ENCODE data around the gene BMP6. TPM values are rescaled to one million over a fixed set of nuclear protein-coding genes. Genes with fewer than 3 reads are reported as not detected.

The BMP6 gene
- total RNA-seq, 4 donors from 2014 or later = 0.57 to 2.9 (median 1.1) TPM

DNA sequence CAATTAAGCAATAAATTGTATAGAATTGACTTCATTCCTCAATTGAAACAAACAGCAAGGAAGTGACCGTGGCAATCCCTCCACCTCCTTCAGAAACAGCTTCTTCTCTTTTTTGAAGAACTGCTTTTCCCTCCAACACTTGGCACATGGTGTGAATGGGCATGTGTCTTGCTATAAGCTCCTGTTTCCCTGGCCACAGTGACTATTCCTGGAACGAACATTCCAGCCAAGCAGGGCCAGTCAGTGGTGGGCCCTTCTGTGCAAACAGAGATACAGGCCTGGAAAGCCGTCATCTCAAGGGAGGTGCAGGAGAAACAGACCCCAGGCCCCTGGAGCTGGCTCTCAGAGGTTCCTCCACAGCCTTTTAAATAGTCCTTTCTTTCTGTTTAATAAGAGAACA lies 177.8 kb downstream of the BMP6 start:
- H3K4me3 ChIP-seq = no peak overlapping the region
- no peak for TF ChIP-seq CTCF (IDR thresholded peaks at IDR 0.05)
- H3K27me3 ChIP-seq = no peaks in the 10 kb centered on the region
- DNase-seq = no peak
- H3K4me1 ChIP-seq = peaks cover 11 to 41% (median 21%) of the 10 kb centered on the region in 3 donors
- no peak overlapping the region for H3K27ac ChIP-seq
- intact Hi-C loops (cut with DNase I) = no loop called here
- WGBS, 2 donors = 75 to 93% methylated on average over 3 of the region's 3 CpGs
- H3K9me3 ChIP-seq = no peaks in the 10 kb centered on the region
- peaks cover 14 to 62% (median 16%) of the 10 kb centered on the region in 3 donors for H3K36me3 ChIP-seq

GRCh38 chr6:7904654-7905319 lies 178.9 kb downstream of the BMP6 start:
- no peak overlapping the region for H3K4me3 ChIP-seq
- H3K27me3 ChIP-seq = no peaks in the 10 kb centered on the region
- TF ChIP-seq CTCF (IDR thresholded peaks at IDR 0.05) (no peak), POLR2A (IDR thresholded peaks at IDR 0.05) (no peak)
- peaks cover 16 to 52% (median 30%) of the 10 kb centered on the region in 3 donors for H3K4me1 ChIP-seq
- intact Hi-C loops (cut with DNase I) = no loop called here
- DNase-seq = no peak
- H3K36me3 ChIP-seq = peaks cover 11 to 51% (median 11%) of the 10 kb centered on the region in 3 donors
- H3K27ac ChIP-seq = no peak overlapping the region
- no peaks in the 10 kb centered on the region for H3K9me3 ChIP-seq
- WGBS, 2 donors = 67 to 88% methylated on average over 4 to 5 of the region's 5 CpGs

DNA sequence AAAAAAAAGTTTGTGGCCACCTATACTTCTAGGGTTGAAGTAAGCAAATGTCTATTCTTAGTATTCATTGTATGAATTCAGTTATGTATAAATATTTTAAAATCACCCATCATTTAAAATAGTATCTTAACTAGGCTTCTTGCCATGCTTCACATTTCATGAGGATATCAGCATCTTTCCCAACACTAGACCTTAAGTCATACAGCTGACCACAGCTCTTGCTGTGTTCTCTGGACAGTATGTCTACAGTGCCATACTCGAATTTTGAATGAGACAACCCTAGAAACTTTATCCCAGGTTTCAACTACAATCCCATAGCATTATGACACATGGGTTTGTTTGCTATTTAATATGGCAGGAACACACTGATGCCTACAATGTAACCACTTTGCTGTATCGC lies 179.5 kb downstream of the BMP6 start:
- Histone ChIP-seq H3K36me3 (peaks cover 11 to 44% (median 11%) of the 10 kb centered on the region in 3 donors), H3K9me3 (no peaks in the 10 kb centered on the region), H3K27ac (no peak overlapping the region), H3K4me3 (no peak overlapping the region), H3K27me3 (no peaks in the 10 kb centered on the region), H3K4me1 (peaks cover 16 to 53% (median 30%) of the 10 kb centered on the region in 3 donors)
- no peak for DNase-seq
- WGBS, 2 donors = 78 to 92% methylated on average over 2 of the region's 2 CpGs
- intact Hi-C loops (cut with DNase I) = no loop called here
- TF ChIP-seq POLR2A (IDR thresholded peaks at IDR 0.05) (no peak), CTCF (IDR thresholded peaks at IDR 0.05) (no peak)

DNA sequence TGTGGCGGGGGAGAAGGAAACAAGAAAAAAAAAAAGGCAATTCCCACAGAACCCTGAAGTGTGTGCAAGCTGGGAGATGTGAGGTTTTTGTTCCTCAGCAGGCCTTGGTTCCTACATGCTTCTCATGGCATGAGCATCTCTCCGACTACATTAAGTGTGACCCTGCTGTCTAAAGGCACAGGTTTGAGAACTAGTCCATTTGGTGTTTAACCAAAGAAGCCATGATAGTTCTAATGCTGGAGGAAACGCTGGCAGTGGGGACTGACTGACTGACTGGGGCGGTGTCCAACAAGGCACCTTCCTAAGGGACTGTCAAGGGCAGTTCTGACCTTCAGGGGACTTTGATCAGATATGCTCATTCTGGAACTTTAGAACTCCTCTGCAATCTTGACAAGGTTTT lies 180.8 kb downstream of the BMP6 start:
- no peak for DNase-seq
- H3K4me1 ChIP-seq = peaks cover 23 to 59% (median 31%) of the 10 kb centered on the region in 3 donors
- 90 to 95% methylated on average over 4 of the region's 4 CpGs for WGBS, 2 donors
- no peak overlapping the region for H3K4me3 ChIP-seq
- no peaks in the 10 kb centered on the region for H3K9me3 ChIP-seq
- intact Hi-C loops (cut with DNase I) = no loop called here
- H3K36me3 ChIP-seq = peaks cover 11 to 31% (median 11%) of the 10 kb centered on the region in 3 donors
- no peaks in the 10 kb centered on the region for H3K27me3 ChIP-seq
- H3K27ac ChIP-seq = no peak overlapping the region
- TF ChIP-seq POLR2A (IDR thresholded peaks at IDR 0.05) = no peak
- no peak for TF ChIP-seq CTCF (IDR thresholded peaks at IDR 0.05)

- H3K27me3 ChIP-seq = no peaks in the 10 kb centered on the region
- H3K4me3 ChIP-seq = peak overlapping the region in 1 of 4 donors; percentile 7
- intact Hi-C loops (cut with DNase I) = no loop called here
- WGBS, 2 donors = 92 to 96% methylated on average over 4 of the region's 4 CpGs
- H3K9me3 ChIP-seq = no peaks in the 10 kb centered on the region
- H3K27ac ChIP-seq = no peak overlapping the region
- H3K36me3 ChIP-seq = peaks cover 11 to 27% (median 11%) of the 10 kb centered on the region in 3 donors
- DNase-seq = no peak
- TF ChIP-seq POLR2A (IDR thresholded peaks at IDR 0.05) (no peak), CTCF (IDR thresholded peaks at IDR 0.05) (no peak)
- peaks cover 21 to 56% (median 29%) of the 10 kb centered on the region in 3 donors for H3K4me1 ChIP-seq
Measured at GRCh38 chr6:7907159-7907558, 181.3 kb downstream of the BMP6 start.

Measured in esophagus squamous epithelium (tissue), 5 donors.